K562 (cell line): Measurements from ENCODE around the gene WEE1. TPM values are rescaled to one million over a fixed set of nuclear protein-coding genes. Genes with fewer than 3 reads are reported as not detected.

Experiments used
- ATAC-seq: fragments of 200-7000 bp; cut with Tn5 transposase; 3 replicates; pipeline ENCODE4 v1.9.1; 2020; ENCODE audit warnings: moderate library complexity
- BruUV-seq: library from RNA; stranded (reverse); fragments of 400-500 nt; replicated peaks from 2 replicates; lab custom pipeline; 2021; lab: Mats Ljungman, UMichigan
- CTCF ChIA-PET: fragments of 300-600 bp; formaldehyde crosslinking; extraction: SDS; loops from one replicate; lab custom pipeline; 2021; ENCODE audit warnings: low intra/inter-chr PET ratio; lab: Yijun Ruan, JAX
- POLR2A ChIA-PET: fragments of 300-600, 350-650 bp; sonication (Branson Sonifier 250); formaldehyde crosslinking; extraction: SDS; loops from one replicate; lab custom pipeline; 2021; ENCODE audit warnings: antibody characterized with exemption, inconsistent platforms; lab: Yijun Ruan, JAX
- DNase-seq, 4 experiments: peaks; one replicate each; pipeline versions ENCODE4 v3.0.0 to v3.0.0-alpha.2; 2011 to 2018; ENCODE audit warnings: low spot score in 3 of 4, mixed read lengths in 3 of 4; ENCODE audit errors: extremely low read depth in 1 of 4
- FAIRE-seq: peaks from 2 replicates; lab custom pipeline; 2011; peaks lifted over from hg19 to GRCh38; lab: Jason Lieb, UNC
- H2AFZ ChIP-seq: 2 replicates; pipeline ENCODE4 v1.6.0; 2011; ENCODE audit warnings: low read depth, low read length, control low read depth, inconsistent platforms
- H3K27ac ChIP-seq: fragments of 200-600 bp; 3 replicates; pipeline ENCODE4 v1.8.0; 2011; ENCODE audit warnings: low read depth, mild to moderate bottlenecking, control low read depth, inconsistent platforms, low read length, moderate library complexity, mixed read lengths; ENCODE audit errors: extremely low read depth
- H3K27me3 ChIP-seq, 2 experiments: fragments of 300-600 bp in 1 of 2; 2 replicates in 1 of 2; 3 replicates in 1 of 2; pipeline versions ENCODE4 v1.6.0 to v1.8.0; 2011; ENCODE audit warnings: inconsistent platforms in 2 of 2, low read length in 2 of 2, mild to moderate bottlenecking in 1 of 2, mixed read lengths in 1 of 2, moderate library complexity in 1 of 2; ENCODE audit not compliant: control insufficient read depth in 2 of 2, insufficient read depth in 2 of 2
- H3K36me3 ChIP-seq: fragments of 300-600 bp; 3 replicates; pipeline ENCODE4 v1.8.0; 2011; ENCODE audit warnings: mild to moderate bottlenecking, low read length, inconsistent platforms; ENCODE audit not compliant: control insufficient read depth, insufficient read depth
- H3K4me1 ChIP-seq, 2 experiments: fragments of 200-600 bp in 1 of 2; replicated peaks in 1 of 2; 2 replicates in 1 of 2; 3 replicates in 1 of 2; pipeline versions ENCODE4 v1.5.1 to v1.8.0; 2011; ENCODE audit warnings: inconsistent platforms in 2 of 2, low read length in 2 of 2, mild to moderate bottlenecking in 1 of 2, mixed read lengths in 1 of 2, moderate library complexity in 1 of 2; ENCODE audit not compliant: control insufficient read depth in 2 of 2, insufficient read depth in 2 of 2
- H3K4me2 ChIP-seq: 2 replicates; pipeline ENCODE4 v1.6.1; 2011; ENCODE audit warnings: low read length, control low read depth, inconsistent platforms, mixed read lengths; ENCODE audit not compliant: insufficient read depth
- H3K4me3 ChIP-seq: fragments of 200-600 bp; sonication (generic), shearing (Covaris generic); 2 replicates; pipeline ENCODE4 v1.5.1; 2016; ENCODE audit warnings: control low read depth, inconsistent platforms
- H3K79me2 ChIP-seq: fragments of 200-600 bp; 3 replicates; pipeline ENCODE4 v1.8.0; 2011; ENCODE audit warnings: low read length, inconsistent platforms; ENCODE audit not compliant: control insufficient read depth, insufficient read depth
- H3K9ac ChIP-seq, 2 experiments: 2 replicates each; pipeline versions ENCODE4 v1.6.0 to v1.6.1; 2011; ENCODE audit warnings: low read depth in 2 of 2, low read length in 2 of 2, control low read depth in 1 of 2, inconsistent platforms in 1 of 2, mild to moderate bottlenecking in 1 of 2, mixed read lengths in 1 of 2; ENCODE audit not compliant: insufficient read depth in 1 of 2
- H3K9me1 ChIP-seq: one replicate; pipeline ENCODE4 v1.6.0; 2011; ENCODE audit warnings: inconsistent platforms, mild to moderate bottlenecking, low read length, moderate library complexity; ENCODE audit not compliant: control insufficient read depth, insufficient read depth
- H3K9me3 ChIP-seq: replicated peaks from 2 replicates; pipeline ENCODE4 v1.5.1; 2011; ENCODE audit warnings: low read depth, low read length, inconsistent platforms; ENCODE audit not compliant: control insufficient read depth, insufficient read depth
- H4K20me1 ChIP-seq: replicated peaks from 2 replicates; pipeline ENCODE4 v1.6.1; 2011; ENCODE audit warnings: low read length, inconsistent platforms, mixed read lengths; ENCODE audit not compliant: control insufficient read depth, insufficient read depth
- CEBPB ChIP-seq: fragments of 450-650 bp; IDR thresholded peaks from 2 replicates; pipeline ENCODE4 v1.6.1; 2016; ENCODE audit warnings: missing genetic modification characterization, missing compliant biosample characterization
- DPF2 ChIP-seq: fragments of 450-650 bp; IDR thresholded peaks from 2 replicates; pipeline ENCODE4 v1.6.1; 2016
- FOXK2 ChIP-seq, 2 experiments: fragments of 450-650 bp; IDR thresholded peaks in 1 of 2; conservative IDR thresholded peaks in 1 of 2; 2 replicates each; pipeline ENCODE4 v1.6.1; 2016; ENCODE audit warnings: low read depth in 2 of 2, mild to moderate bottlenecking in 1 of 2
- MECOM ChIP-seq: fragments of 250-450 bp; sonication (Bioruptor Pico); IDR thresholded peaks from 2 replicates; pipeline ENCODE4 v1.8.0; 2022; ENCODE audit warnings: inconsistent platforms
- RFX7 ChIP-seq: fragments of 250-450 bp; sonication (Bioruptor Pico); IDR thresholded peaks from 2 replicates; pipeline ENCODE4 v1.5.1; 2021; ENCODE audit warnings: mild to moderate bottlenecking
- SMARCC2 ChIP-seq: fragments of 450-650 bp; IDR thresholded peaks from 2 replicates; pipeline ENCODE4 v1.6.1; 2017; ENCODE audit warnings: antibody characterized with exemption, moderate library complexity, mild to moderate bottlenecking, low read depth
- TAF7 ChIP-seq: fragments of 450-650 bp; IDR thresholded peaks from 2 replicates; pipeline ENCODE4 v1.6.1; 2016; ENCODE audit warnings: missing genetic modification characterization, missing compliant biosample characterization
- ZNF699 ChIP-seq: fragments of 250-450 bp; sonication (Bioruptor Pico); IDR thresholded peaks from 2 replicates; pipeline ENCODE4 v1.8.0; 2021; ENCODE audit warnings: mild to moderate bottlenecking, moderate library complexity; ENCODE audit not compliant: insufficient replicate concordance
- ZNF785 ChIP-seq: fragments of 250-450 bp; sonication (Bioruptor Pico); IDR thresholded peaks from 2 replicates; pipeline ENCODE4 v1.4.0; 2020; ENCODE audit warnings: mild to moderate bottlenecking
- in situ Hi-C: fragments of 300-500 bp; cut with MboI; formaldehyde crosslinking; loops from 4 replicates; pipeline ENCODE4 v1.15.0; 2018; ENCODE audit warnings: inconsistent platforms, mixed read lengths
- intact Hi-C: fragments of 100-400 bp; cut with micrococcal nuclease; formaldehyde crosslinking; loops from 2 replicates; pipeline ENCODE4 v1.14.2; 2022
- polyA plus RNA-seq, 8 experiments: library from polyadenylated mRNA; depleted of rRNA in 4 of 8; stranded (reverse) in 5 of 8; unstranded in 3 of 8; fragments of >200 nt; fragmentation: Nextera tagmentation in 2 of 8; fragmentation: Illumina TruSeq in 1 of 8; extraction: Ambion mirVana in 2 of 8; extraction: Trizol in 1 of 8; gene quantifications; 2 replicates each; pipeline versions ENCODE4 v1.2.1 to v1.2.3, GENCODE V29; 2011 to 2014; ENCODE audit warnings: inconsistent platforms in 1 of 8, missing spikeins in 1 of 8
- total RNA-seq, 7 experiments: library from RNA; depleted of rRNA in 6 of 7; stranded (reverse); fragments of >200 nt in 6 of 7; fragmentation: Illumina TruSeq in 2 of 7; extraction: Trizol in 2 of 7; gene quantifications; 2 replicates each; pipeline versions ENCODE4 v1.2.1 to v1.2.3, GENCODE V29; 2011 to 2021; ENCODE audit warnings: low replicate concordance in 1 of 7
- TF ChIP-seq, protein P1 (sequence below): fragments of 450-650 bp; IDR thresholded peaks from 2 replicates; pipeline ENCODE4 v1.6.1; 2016; ENCODE audit warnings: borderline replicate concordance
- TF ChIP-seq, protein P2 (sequence below), 2 experiments: fragments of 450-650 bp in 1 of 2; IDR thresholded peaks; 2 replicates each; pipeline ENCODE4 v1.6.1; 2011 to 2017; ENCODE audit warnings: low read depth in 2 of 2, antibody characterized with exemption in 1 of 2, borderline replicate concordance in 1 of 2, low read length in 1 of 2, mild to moderate bottlenecking in 1 of 2, mixed read lengths in 1 of 2; ENCODE audit not compliant: control insufficient read depth in 1 of 2
- TF ChIP-seq, protein P3 (sequence below), 2 experiments: IDR thresholded peaks in 1 of 2; conservative IDR thresholded peaks in 1 of 2; 2 replicates each; pipeline ENCODE4 v1.6.1; 2016; ENCODE audit warnings: low read depth in 2 of 2, mild to moderate bottlenecking in 1 of 2, missing compliant biosample characterization in 1 of 2, missing genetic modification characterization in 1 of 2, moderate library complexity in 1 of 2

Gene WEE1
- total and polyA plus RNA-seq, 9 of the 15 experiments (the other 6 are each of a cell fraction or from before 2014, with no cell fraction given): 21.9 to 99.0 (median 67.4) TPM

DNA sequence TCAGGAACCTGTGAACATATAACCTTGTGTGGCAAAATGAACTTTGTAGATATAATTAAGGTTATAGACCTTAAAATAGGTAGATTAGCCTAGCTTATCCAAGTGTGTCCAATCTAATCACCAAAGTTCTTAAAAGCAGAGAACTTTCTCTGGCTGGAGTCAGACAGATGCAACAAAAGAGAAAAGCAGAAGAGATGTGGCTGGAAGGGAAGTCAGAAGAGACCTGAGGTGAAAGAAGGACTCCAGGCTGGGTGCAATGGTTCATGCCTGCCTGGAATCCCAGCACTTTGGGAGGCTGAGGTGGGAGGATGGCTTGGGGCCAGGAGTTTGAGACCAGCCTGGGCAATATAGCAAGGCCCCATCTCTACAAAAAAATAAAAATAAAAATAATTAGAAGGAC lies 51.0 kb downstream of the WEE1 start:
- DNase-seq (no peak), ATAC-seq (no peak), FAIRE-seq (no peak)
- no peaks in the 10 kb centered on the region for H3K9me3 ChIP-seq
- POLR2A ChIA-PET: interaction anchor here (0.6 to 1.9 kb wide), 4 partner anchors 12 to 202 kb away, joined by 3 to 7 read pairs (median 3); no protein-coding TSS in a partner anchor
- TF ChIP-seq DPF2: no peak
- no peak for TF ChIP-seq TAF7 (tag)
- no peak for TF ChIP-seq ZNF785 (CRISPR knock-in tag)
- TF ChIP-seq ZNF699 (CRISPR knock-in tag): no peak
- TF ChIP-seq FOXK2 (conservative IDR thresholded peaks at IDR 0.05 in 1 of 2, IDR thresholded peaks at IDR 0.05 in 1 of 2; ENCODE audit: low read depth in 2 of 2): no peak
- no peak for TF ChIP-seq RFX7 (CRISPR knock-in tag)
- no peak for TF ChIP-seq MECOM (CRISPR knock-in tag)
- TF ChIP-seq, protein P1, sequence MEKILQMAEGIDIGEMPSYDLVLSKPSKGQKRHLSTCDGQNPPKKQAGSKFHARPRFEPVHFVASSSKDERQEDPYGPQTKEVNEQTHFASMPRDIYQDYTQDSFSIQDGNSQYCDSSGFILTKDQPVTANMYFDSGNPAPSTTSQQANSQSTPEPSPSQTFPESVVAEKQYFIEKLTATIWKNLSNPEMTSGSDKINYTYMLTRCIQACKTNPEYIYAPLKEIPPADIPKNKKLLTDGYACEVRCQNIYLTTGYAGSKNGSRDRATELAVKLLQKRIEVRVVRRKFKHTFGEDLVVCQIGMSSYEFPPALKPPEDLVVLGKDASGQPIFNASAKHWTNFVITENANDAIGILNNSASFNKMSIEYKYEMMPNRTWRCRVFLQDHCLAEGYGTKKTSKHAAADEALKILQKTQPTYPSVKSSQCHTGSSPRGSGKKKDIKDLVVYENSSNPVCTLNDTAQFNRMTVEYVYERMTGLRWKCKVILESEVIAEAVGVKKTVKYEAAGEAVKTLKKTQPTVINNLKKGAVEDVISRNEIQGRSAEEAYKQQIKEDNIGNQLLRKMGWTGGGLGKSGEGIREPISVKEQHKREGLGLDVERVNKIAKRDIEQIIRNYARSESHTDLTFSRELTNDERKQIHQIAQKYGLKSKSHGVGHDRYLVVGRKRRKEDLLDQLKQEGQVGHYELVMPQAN: no peak
- TF ChIP-seq, protein P2, sequence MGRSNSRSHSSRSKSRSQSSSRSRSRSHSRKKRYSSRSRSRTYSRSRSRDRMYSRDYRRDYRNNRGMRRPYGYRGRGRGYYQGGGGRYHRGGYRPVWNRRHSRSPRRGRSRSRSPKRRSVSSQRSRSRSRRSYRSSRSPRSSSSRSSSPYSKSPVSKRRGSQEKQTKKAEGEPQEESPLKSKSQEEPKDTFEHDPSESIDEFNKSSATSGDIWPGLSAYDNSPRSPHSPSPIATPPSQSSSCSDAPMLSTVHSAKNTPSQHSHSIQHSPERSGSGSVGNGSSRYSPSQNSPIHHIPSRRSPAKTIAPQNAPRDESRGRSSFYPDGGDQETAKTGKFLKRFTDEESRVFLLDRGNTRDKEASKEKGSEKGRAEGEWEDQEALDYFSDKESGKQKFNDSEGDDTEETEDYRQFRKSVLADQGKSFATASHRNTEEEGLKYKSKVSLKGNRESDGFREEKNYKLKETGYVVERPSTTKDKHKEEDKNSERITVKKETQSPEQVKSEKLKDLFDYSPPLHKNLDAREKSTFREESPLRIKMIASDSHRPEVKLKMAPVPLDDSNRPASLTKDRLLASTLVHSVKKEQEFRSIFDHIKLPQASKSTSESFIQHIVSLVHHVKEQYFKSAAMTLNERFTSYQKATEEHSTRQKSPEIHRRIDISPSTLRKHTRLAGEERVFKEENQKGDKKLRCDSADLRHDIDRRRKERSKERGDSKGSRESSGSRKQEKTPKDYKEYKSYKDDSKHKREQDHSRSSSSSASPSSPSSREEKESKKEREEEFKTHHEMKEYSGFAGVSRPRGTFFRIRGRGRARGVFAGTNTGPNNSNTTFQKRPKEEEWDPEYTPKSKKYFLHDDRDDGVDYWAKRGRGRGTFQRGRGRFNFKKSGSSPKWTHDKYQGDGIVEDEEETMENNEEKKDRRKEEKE (IDR thresholded peaks at IDR 0.05; ENCODE audit: borderline replicate concordance in 1 of 2, control insufficient read depth in 1 of 2, low read depth in 2 of 2, low read length in 1 of 2): no peak
- TF ChIP-seq, protein P3, sequence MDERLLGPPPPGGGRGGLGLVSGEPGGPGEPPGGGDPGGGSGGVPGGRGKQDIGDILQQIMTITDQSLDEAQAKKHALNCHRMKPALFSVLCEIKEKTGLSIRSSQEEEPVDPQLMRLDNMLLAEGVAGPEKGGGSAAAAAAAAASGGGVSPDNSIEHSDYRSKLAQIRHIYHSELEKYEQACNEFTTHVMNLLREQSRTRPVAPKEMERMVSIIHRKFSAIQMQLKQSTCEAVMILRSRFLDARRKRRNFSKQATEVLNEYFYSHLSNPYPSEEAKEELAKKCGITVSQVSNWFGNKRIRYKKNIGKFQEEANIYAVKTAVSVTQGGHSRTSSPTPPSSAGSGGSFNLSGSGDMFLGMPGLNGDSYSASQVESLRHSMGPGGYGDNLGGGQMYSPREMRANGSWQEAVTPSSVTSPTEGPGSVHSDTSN (CRISPR knock-in tag; IDR thresholded peaks at IDR 0.05; ENCODE audit: low read depth): no peak
- TF ChIP-seq, protein P3 (tag; conservative IDR thresholded peaks at IDR 0.05; ENCODE audit: low read depth): no peak
- no peak for TF ChIP-seq CEBPB (tag)
- no peak for TF ChIP-seq SMARCC2
- H3K79me2 ChIP-seq: no peaks in the 10 kb centered on the region
- in situ Hi-C loops: loop anchor here (5.0 kb wide), 1 partner anchor 508 kb away; no protein-coding TSS in a partner anchor
- no peak overlapping the region for H3K4me3 ChIP-seq
- intact Hi-C loops: no loop called here
- H3K4me2 ChIP-seq: no peak overlapping the region
- H2AFZ ChIP-seq: no peak overlapping the region
- no peaks in the 10 kb centered on the region for H3K27me3 ChIP-seq
- peaks cover 4 to 9% of the 10 kb centered on the region in 2 experiments; a peak in 3 of 5 replicates for H3K4me1 ChIP-seq
- no peaks in the 10 kb centered on the region for H4K20me1 ChIP-seq
- H3K27ac ChIP-seq: no peak overlapping the region
- no peaks in the 10 kb centered on the region for H3K9me1 ChIP-seq
- no peaks in the 10 kb centered on the region for H3K36me3 ChIP-seq
- no TSS peak for BruUV-seq
- CTCF ChIA-PET: no interaction called here
- no peak overlapping the region for H3K9ac ChIP-seq
